ENCODE measurements around the gene MYH15. TPM values are rescaled to one million over a fixed set of nuclear protein-coding genes. Genes with fewer than 3 reads are reported as not detected.

The MYH15 gene
- 0.48 TPM for total RNA-seq (ENCODE audit: insufficient read depth, low replicate concordance)

- no peak for DNase-seq (ENCODE audit: low spot score)
Measured at GRCh38 chr3:108510496-108510895, at the start of gene MYH15. Gene MYH15 (minus strand): TSS chr3:108510596. CDS start chr3:108510530, 66 bp downstream.

- DNase-seq (ENCODE audit: low spot score) = no peak
Measured at GRCh38 chr3:108555966-108556581, 45.7 kb upstream of the MYH15 start.

GRCh38 chr3:108554913-108555571 lies 44.6 kb upstream of the MYH15 start:
- DNase-seq (ENCODE audit: low spot score) = no peak

- no peak for DNase-seq (ENCODE audit: low spot score)
Measured at GRCh38 chr3:108554229-108554628, 43.8 kb upstream of the MYH15 start.

GRCh38 chr3:108552267-108553159 lies 42.1 kb upstream of the MYH15 start:
- DNase-seq (ENCODE audit: low spot score) = peak; percentile 72

GRCh38 chr3:108548886-108549285 lies 38.5 kb upstream of the MYH15 start:
- no peak for DNase-seq (ENCODE audit: low spot score)

- DNase-seq (ENCODE audit: low spot score) = no peak
Measured at GRCh38 chr3:108548304-108548703, 37.9 kb upstream of the MYH15 start.

- no peak for DNase-seq (ENCODE audit: low spot score)
Measured at GRCh38 chr3:108546692-108547091, 36.3 kb upstream of the MYH15 start.

- DNase-seq (ENCODE audit: low spot score) = peak; percentile 18
Measured at GRCh38 chr3:108546247-108546646, 35.9 kb upstream of the MYH15 start.

- DNase-seq (ENCODE audit: low spot score) = no peak
Measured at GRCh38 chr3:108538083-108538482, 27.7 kb upstream of the MYH15 start.

- no peak for DNase-seq (ENCODE audit: low spot score)
Measured at GRCh38 chr3:108528459-108529252, 18.3 kb upstream of the MYH15 start.

GRCh38 chr3:108527817-108528216 lies 17.4 kb upstream of the MYH15 start:
- DNase-seq (ENCODE audit: low spot score) = no peak

GRCh38 chr3:108527109-108527508 lies 16.7 kb upstream of the MYH15 start:
- DNase-seq (ENCODE audit: low spot score) = no peak

- DNase-seq (ENCODE audit: low spot score) = no peak
Measured at GRCh38 chr3:108525971-108526370, 15.6 kb upstream of the MYH15 start.

- no peak for DNase-seq (ENCODE audit: low spot score)
Measured at GRCh38 chr3:108525256-108525655, 14.9 kb upstream of the MYH15 start.

GRCh38 chr3:108524537-108524936 lies 14.1 kb upstream of the MYH15 start:
- DNase-seq (ENCODE audit: low spot score) = peak; percentile 10

- peak; percentile 9 for DNase-seq (ENCODE audit: low spot score)
Measured at GRCh38 chr3:108518895-108519294, 8.5 kb upstream of the MYH15 start.

- DNase-seq (ENCODE audit: low spot score) = no peak
Measured at GRCh38 chr3:108516881-108517280, 6.5 kb upstream of the MYH15 start.

- DNase-seq (ENCODE audit: low spot score) = no peak
Measured at GRCh38 chr3:108513961-108514360, 3.6 kb upstream of the MYH15 start.

GRCh38 chr3:108512671-108513070 lies 2.3 kb upstream of the MYH15 start:
- DNase-seq (ENCODE audit: low spot score) = no peak

GRCh38 chr3:108511490-108511889 lies 1.1 kb upstream of the MYH15 start:
- no peak for DNase-seq (ENCODE audit: low spot score)

GRCh38 chr3:108511055-108511454 lies 659 bp upstream of the MYH15 start:
- DNase-seq (ENCODE audit: low spot score) = no peak
